Neuronal stem cell (in vitro differentiated cells): ENCODE results near the gene GRIK5.

ENCODE experiments used
- DNase-seq: peaks from one replicate; pipeline ENCODE4 v3.0.0-alpha.2; 2013; ENCODE audit warnings: low spot score
- H2AFZ ChIP-seq: one replicate; pipeline ENCODE4 v1.6.1; 2013; ENCODE audit warnings: mild to moderate bottlenecking, low read length, inconsistent platforms
- H2AK5ac ChIP-seq: 2 replicates; pipeline ENCODE4 v1.6.1; 2013; ENCODE audit warnings: low read depth, mild to moderate bottlenecking, inconsistent platforms, low read length, moderate library complexity, mixed read lengths
- H2BK120ac ChIP-seq: 2 replicates; pipeline ENCODE4 v1.6.1; 2013; ENCODE audit warnings: low read depth, mild to moderate bottlenecking, inconsistent platforms, low read length, moderate library complexity, mixed read lengths
- H2BK12ac ChIP-seq: one replicate; pipeline ENCODE4 v1.6.1; 2013; ENCODE audit warnings: low read length, inconsistent platforms
- H2BK15ac ChIP-seq: 2 replicates; pipeline ENCODE4 v1.6.1; 2013; ENCODE audit warnings: mild to moderate bottlenecking, low read length, inconsistent platforms, mixed read lengths
- H2BK5ac ChIP-seq: one replicate; pipeline ENCODE4 v1.6.1; 2013; ENCODE audit warnings: inconsistent platforms, mild to moderate bottlenecking, low read length, moderate library complexity
- H3K14ac ChIP-seq: one replicate; pipeline ENCODE4 v1.6.1; 2013; ENCODE audit warnings: low read length, inconsistent platforms
- H3K18ac ChIP-seq: 2 replicates; pipeline ENCODE4 v1.6.1; 2013; ENCODE audit warnings: low read length, inconsistent platforms
- H3K23ac ChIP-seq: 2 replicates; pipeline ENCODE4 v1.6.1; 2013; ENCODE audit warnings: low read depth, mild to moderate bottlenecking, mixed read lengths, low read length, inconsistent platforms; ENCODE audit not compliant: poor library complexity
- H3K27ac ChIP-seq: replicated peaks from 3 replicates; pipeline ENCODE4 v1.5.1; 2013; ENCODE audit warnings: low read length, inconsistent platforms
- H3K27me3 ChIP-seq, 3 experiments: 2 replicates each; pipeline ENCODE4 v1.6.1; 2013; ENCODE audit warnings: low read length in 3 of 3, mild to moderate bottlenecking in 2 of 3, inconsistent platforms in 1 of 3, low read depth in 1 of 3, mixed read lengths in 1 of 3, moderate library complexity in 1 of 3; ENCODE audit not compliant: control insufficient read depth in 3 of 3, insufficient read depth in 3 of 3
- H3K36me3 ChIP-seq, 2 donors: replicated peaks in 1 of 2; 2 replicates each; pipeline ENCODE4 v1.6.1; 2013; ENCODE audit warnings: low read length in 2 of 2; ENCODE audit not compliant: control insufficient read depth in 2 of 2, insufficient read depth in 2 of 2
- H3K4ac ChIP-seq: 2 replicates; pipeline ENCODE4 v1.6.1; 2013; ENCODE audit warnings: inconsistent platforms, mild to moderate bottlenecking, low read length, moderate library complexity
- H3K4me1 ChIP-seq, 2 donors: 1 replicate in 1 of 2; 2 replicates in 1 of 2; pipeline ENCODE4 v1.6.1; 2013; ENCODE audit warnings: low read length in 2 of 2, low read depth in 1 of 2; ENCODE audit not compliant: control insufficient read depth in 2 of 2, insufficient read depth in 1 of 2
- H3K4me2 ChIP-seq: one replicate; pipeline ENCODE4 v1.6.1; 2013; ENCODE audit warnings: mild to moderate bottlenecking, low read length, inconsistent platforms; ENCODE audit not compliant: insufficient read depth, poor library complexity, severe bottlenecking
- H3K4me3 ChIP-seq, 2 donors: 2 replicates each; pipeline ENCODE4 v1.5.1; 2013; ENCODE audit warnings: low read length in 2 of 2, mild to moderate bottlenecking in 2 of 2, inconsistent platforms in 1 of 2, moderate library complexity in 1 of 2
- H3K79me1 ChIP-seq: one replicate; pipeline ENCODE4 v1.6.1; 2013; ENCODE audit warnings: low read depth, mild to moderate bottlenecking, inconsistent platforms, low read length, moderate library complexity
- H3K9ac ChIP-seq: one replicate; pipeline ENCODE4 v1.6.1; 2013; ENCODE audit warnings: mild to moderate bottlenecking, low read depth, low read length, inconsistent platforms; ENCODE audit not compliant: poor library complexity
- H3K9me3 ChIP-seq, 2 donors: replicated peaks in 1 of 2; 2 replicates each; pipeline versions ENCODE3 to v1.6.1; 2013; ENCODE audit warnings: low read length in 2 of 2, mild to moderate bottlenecking in 2 of 2, inconsistent platforms in 1 of 2, low read depth in 1 of 2, mixed read lengths in 1 of 2, moderate library complexity in 1 of 2; ENCODE audit not compliant: control insufficient read depth in 2 of 2, insufficient read depth in 1 of 2
- H4K8ac ChIP-seq: one replicate; pipeline ENCODE4 v1.6.1; 2013; ENCODE audit warnings: low read depth, mild to moderate bottlenecking, inconsistent platforms, low read length, moderate library complexity
- H4K91ac ChIP-seq: one replicate; pipeline ENCODE4 v1.6.1; 2013; ENCODE audit warnings: low read length, low read depth, mild to moderate bottlenecking, inconsistent platforms; ENCODE audit not compliant: poor library complexity
- WGBS, 2 donors: extraction: QIAGEN DNeasy Blood & Tissue Kit; methylation state at CpG; one replicate each; pipeline ENCODE4 v1.1.7; 2013; ENCODE audit warnings: missing lambda C conversion rate in 2 of 2, mixed read lengths in 1 of 2; ENCODE audit not compliant: insufficient read length in 2 of 2, insufficient replicate concordance in 1 of 2; ENCODE audit errors: extremely low coverage in 2 of 2; 5-methylcytosine and 5-hydroxymethylcytosine counted together

Gene GRIK5

GRCh38 chr19:42051166-42052115 lies 18.6 kb downstream of the GRIK5 start:
- peaks cover 0 to 29% of the 10 kb centered on the region in 2 donors for H3K36me3 ChIP-seq
- no peak overlapping the region for H3K4ac ChIP-seq
- H2BK120ac ChIP-seq, result no peak overlapping the region
- no peak overlapping the region for H2BK15ac ChIP-seq
- H3K79me1 ChIP-seq, result no peaks in the 10 kb centered on the region
- no peak overlapping the region for H2BK12ac ChIP-seq
- no peak overlapping the region for H3K27ac ChIP-seq
- H2AK5ac ChIP-seq, result no peak overlapping the region
- no peak overlapping the region for H2AFZ ChIP-seq
- H2BK5ac ChIP-seq, result no peak overlapping the region
- no peaks in the 10 kb centered on the region for H3K27me3 ChIP-seq
- no peaks in the 10 kb centered on the region for H3K9me3 ChIP-seq
- peaks cover 0 to 4% of the 10 kb centered on the region in 2 donors for H3K4me1 ChIP-seq
- WGBS, 2 donors, result no CpG with 5 or more reads among the region's 14 CpGs
- no peak overlapping the region for H3K14ac ChIP-seq
- no peak overlapping the region for H3K9ac ChIP-seq
- no peak overlapping the region for H3K4me2 ChIP-seq
- H3K23ac ChIP-seq, result no peak overlapping the region
- no peak overlapping the region for H4K91ac ChIP-seq
- H4K8ac ChIP-seq, result no peak overlapping the region
- DNase-seq, result no peak
- H3K18ac ChIP-seq, result no peak overlapping the region
- H3K4me3 ChIP-seq, result no peak overlapping the region

- Histone ChIP-seq H2AFZ (no peak overlapping the region), H3K27ac (no peak overlapping the region), H3K9ac (no peak overlapping the region), H3K14ac (no peak overlapping the region), H4K91ac (no peak overlapping the region), H3K4me3 (no peak overlapping the region), H2AK5ac (no peak overlapping the region), H3K4ac (no peak overlapping the region), H2BK12ac (no peak overlapping the region), H3K9me3 (no peaks in the 10 kb centered on the region), H2BK120ac (no peak overlapping the region), H2BK15ac (no peak overlapping the region), H3K23ac (no peak overlapping the region), H3K27me3 (no peaks in the 10 kb centered on the region), H2BK5ac (no peak overlapping the region), H3K4me2 (no peak overlapping the region), H3K79me1 (no peaks in the 10 kb centered on the region), H3K4me1 (peaks cover 0 to 9% of the 10 kb centered on the region in 2 donors), H3K18ac (no peak overlapping the region), H3K36me3 (peaks cover 0 to 19% of the 10 kb centered on the region in 2 donors), H4K8ac (no peak overlapping the region)
- WGBS, 2 donors, result no CpG with 5 or more reads among the region's 4 CpGs
- no peak for DNase-seq
Measured at GRCh38 chr19:42048992-42049391, 21.0 kb downstream of the GRIK5 start.

- no peak overlapping the region for H4K8ac ChIP-seq
- WGBS, 2 donors, result no CpG with 5 or more reads among the region's 7 CpGs
Measured at GRCh38 chr19:42045575-42045974, 24.4 kb downstream of the GRIK5 start.

GRCh38 chr19:42042455-42043170 lies 27.4 kb downstream of the GRIK5 start:
- H3K36me3 ChIP-seq, result peaks cover 0 to 33% of the 10 kb centered on the region in 2 donors
- no peak overlapping the region for H4K8ac ChIP-seq
- H3K4ac ChIP-seq, result no peak overlapping the region
- H3K27ac ChIP-seq, result no peak overlapping the region
- H3K27me3 ChIP-seq, result no peaks in the 10 kb centered on the region
- H3K14ac ChIP-seq, result no peak overlapping the region
- no peak overlapping the region for H4K91ac ChIP-seq
- no peak overlapping the region for H3K18ac ChIP-seq
- H3K4me3 ChIP-seq, result no peak overlapping the region
- H3K79me1 ChIP-seq, result no peaks in the 10 kb centered on the region
- no peak overlapping the region for H2BK12ac ChIP-seq
- no CpG with 5 or more reads among the region's 30 CpGs for WGBS, 2 donors
- H3K4me1 ChIP-seq, result peaks cover 0 to 5% of the 10 kb centered on the region in 2 donors
- no peak for DNase-seq
- no peak overlapping the region for H3K9ac ChIP-seq
- no peak overlapping the region for H2AK5ac ChIP-seq
- H2AFZ ChIP-seq, result no peak overlapping the region
- no peak overlapping the region for H3K4me2 ChIP-seq
- H2BK120ac ChIP-seq, result no peak overlapping the region
- H2BK5ac ChIP-seq, result no peak overlapping the region
- no peak overlapping the region for H2BK15ac ChIP-seq
- peak overlapping the region; percentile 67 for H3K23ac ChIP-seq
- no peaks in the 10 kb centered on the region for H3K9me3 ChIP-seq

More at GRCh38 chr19:42045575-42045974, 24.4 kb downstream of the GRIK5 start:
- H2BK5ac ChIP-seq, result no peak overlapping the region
- no peak overlapping the region for H2BK12ac ChIP-seq
- H4K91ac ChIP-seq, result no peak overlapping the region
- H2AK5ac ChIP-seq, result no peak overlapping the region
- H2AFZ ChIP-seq, result no peak overlapping the region
- H3K4me1 ChIP-seq, result peaks cover 0 to 5% of the 10 kb centered on the region in 2 donors
- no peak overlapping the region for H3K18ac ChIP-seq
- no peak overlapping the region for H2BK15ac ChIP-seq
- no peak overlapping the region for H3K9ac ChIP-seq
- H3K14ac ChIP-seq, result no peak overlapping the region
- no peaks in the 10 kb centered on the region for H3K9me3 ChIP-seq
- no peaks in the 10 kb centered on the region for H3K79me1 ChIP-seq
- H3K27ac ChIP-seq, result no peak overlapping the region
- H3K4ac ChIP-seq, result no peak overlapping the region
- H3K36me3 ChIP-seq, result peaks cover 0 to 24% of the 10 kb centered on the region in 2 donors
- H3K23ac ChIP-seq, result no peak overlapping the region
- no peak for DNase-seq
- no peak overlapping the region for H3K4me2 ChIP-seq
- H3K4me3 ChIP-seq, result no peak overlapping the region
- H3K27me3 ChIP-seq, result no peaks in the 10 kb centered on the region
- no peak overlapping the region for H2BK120ac ChIP-seq
